ENCODE data around the gene EYA4. TPM values are rescaled to one million over a fixed set of nuclear protein-coding genes. Genes with fewer than 3 reads are reported as not detected.

Gene EYA4
- total RNA-seq, 2 experiments from 2014 or later: not detected

DNA sequence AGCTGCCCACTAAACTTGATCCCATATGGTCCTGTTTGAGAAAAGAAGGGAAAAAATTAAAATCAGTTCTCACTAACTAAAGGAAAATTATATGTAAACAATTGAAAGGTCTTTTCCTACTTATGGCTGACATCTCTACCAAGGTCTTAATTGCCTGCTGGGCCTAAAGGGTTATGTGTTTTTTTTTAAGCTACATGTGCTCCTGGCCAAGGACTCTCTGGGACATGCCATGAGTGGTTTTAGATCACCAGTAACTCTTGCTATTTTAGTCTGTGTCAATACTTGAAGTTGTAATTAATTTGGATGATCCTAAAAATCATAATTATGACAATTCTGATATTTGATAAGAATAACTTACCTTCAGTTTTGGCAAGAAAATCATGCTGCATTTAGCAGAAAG, 35.9 kb upstream of the EYA4 start:
- ChIA-PET POLR2A (no interaction called here), CTCF (no interaction called here)
- H3K27me3 ChIP-seq (ENCODE audit: control insufficient read depth in 1 of 2, insufficient read depth in 2 of 2, low read length in 2 of 2): no peaks in the 10 kb centered on the region
- peaks cover 0 to 3% of the 10 kb centered on the region in 2 experiments for H3K9me3 ChIP-seq (ENCODE audit: control insufficient read depth in 1 of 2, insufficient read depth in 1 of 2, low read length in 2 of 2)
- H3K4me3 ChIP-seq (ENCODE audit: low read length): no peak overlapping the region
- no peaks in the 10 kb centered on the region for H3K4me1 ChIP-seq (ENCODE audit: insufficient read depth, low read length)
- TF ChIP-seq, protein P1, sequence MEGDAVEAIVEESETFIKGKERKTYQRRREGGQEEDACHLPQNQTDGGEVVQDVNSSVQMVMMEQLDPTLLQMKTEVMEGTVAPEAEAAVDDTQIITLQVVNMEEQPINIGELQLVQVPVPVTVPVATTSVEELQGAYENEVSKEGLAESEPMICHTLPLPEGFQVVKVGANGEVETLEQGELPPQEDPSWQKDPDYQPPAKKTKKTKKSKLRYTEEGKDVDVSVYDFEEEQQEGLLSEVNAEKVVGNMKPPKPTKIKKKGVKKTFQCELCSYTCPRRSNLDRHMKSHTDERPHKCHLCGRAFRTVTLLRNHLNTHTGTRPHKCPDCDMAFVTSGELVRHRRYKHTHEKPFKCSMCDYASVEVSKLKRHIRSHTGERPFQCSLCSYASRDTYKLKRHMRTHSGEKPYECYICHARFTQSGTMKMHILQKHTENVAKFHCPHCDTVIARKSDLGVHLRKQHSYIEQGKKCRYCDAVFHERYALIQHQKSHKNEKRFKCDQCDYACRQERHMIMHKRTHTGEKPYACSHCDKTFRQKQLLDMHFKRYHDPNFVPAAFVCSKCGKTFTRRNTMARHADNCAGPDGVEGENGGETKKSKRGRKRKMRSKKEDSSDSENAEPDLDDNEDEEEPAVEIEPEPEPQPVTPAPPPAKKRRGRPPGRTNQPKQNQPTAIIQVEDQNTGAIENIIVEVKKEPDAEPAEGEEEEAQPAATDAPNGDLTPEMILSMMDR (IDR thresholded peaks at IDR 0.05): no peak
- Mint-ChIP-seq H3K9me3 (no peaks in the 10 kb centered on the region), H3K27ac (no peak overlapping the region), H3K4me1 (ENCODE audit: low read depth) (no peaks in the 10 kb centered on the region), H3K4me3 (no peak overlapping the region), H3K36me3 (ENCODE audit: low read depth) (no peaks in the 10 kb centered on the region), H3K27me3 (no peaks in the 10 kb centered on the region)
- H3K27ac ChIP-seq (ENCODE audit: low read depth in 1 of 2, low read length in 2 of 2): no peak overlapping the region
- DNase-seq: no peak
- H3K36me3 ChIP-seq (ENCODE audit: insufficient read depth, low read length): no peaks in the 10 kb centered on the region
- ATAC-seq (ENCODE audit: poor library complexity): no peak
- intact Hi-C loops (cut with DNase I, micrococcal nuclease): no loop called here

DNA sequence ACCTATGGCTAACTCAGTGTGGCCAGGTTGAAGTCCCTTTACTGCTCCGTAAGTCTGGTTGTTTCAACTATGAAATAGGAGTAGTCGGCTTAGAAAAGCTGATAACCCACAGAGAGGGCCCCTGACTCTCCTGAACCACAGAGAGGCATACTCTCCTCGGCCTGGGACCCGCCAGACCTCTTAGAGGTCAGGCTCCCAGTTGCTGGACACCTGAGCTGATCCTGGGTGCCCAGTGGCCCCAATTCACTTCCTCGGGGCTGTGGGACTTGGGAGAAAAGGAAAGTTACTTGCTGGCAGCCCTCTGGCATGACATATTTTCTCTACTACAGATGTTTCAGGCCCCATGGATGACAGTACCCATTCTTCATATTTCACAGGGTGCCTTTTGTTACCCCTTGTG, 34.2 kb upstream of the EYA4 start:
- Histone ChIP-seq H3K4me1 (ENCODE audit: insufficient read depth, low read length) (no peaks in the 10 kb centered on the region), H3K9me3 (ENCODE audit: control insufficient read depth in 1 of 2, insufficient read depth in 1 of 2, low read length in 2 of 2) (peaks cover 0 to 3% of the 10 kb centered on the region in 2 experiments), H3K36me3 (ENCODE audit: insufficient read depth, low read length) (no peaks in the 10 kb centered on the region), H3K27me3 (ENCODE audit: control insufficient read depth in 1 of 2, insufficient read depth in 2 of 2, low read length in 2 of 2) (no peaks in the 10 kb centered on the region), H3K4me3 (ENCODE audit: low read length) (no peak overlapping the region), H3K27ac (ENCODE audit: low read depth in 1 of 2, low read length in 2 of 2) (no peak overlapping the region)
- TF ChIP-seq, protein P1 (IDR thresholded peaks at IDR 0.05): no peak
- Mint-ChIP-seq H3K4me1 (ENCODE audit: low read depth) (no peaks in the 10 kb centered on the region), H3K27ac (no peak overlapping the region), H3K9me3 (no peaks in the 10 kb centered on the region), H3K4me3 (no peak overlapping the region), H3K36me3 (ENCODE audit: low read depth) (no peaks in the 10 kb centered on the region), H3K27me3 (peaks cover 1% of the 10 kb centered on the region)
- CTCF ChIA-PET: no interaction called here
- POLR2A ChIA-PET: no interaction called here
- DNase-seq (no peak), ATAC-seq (ENCODE audit: poor library complexity) (no peak)
- intact Hi-C loops (cut with DNase I, micrococcal nuclease): no loop called here

DNA sequence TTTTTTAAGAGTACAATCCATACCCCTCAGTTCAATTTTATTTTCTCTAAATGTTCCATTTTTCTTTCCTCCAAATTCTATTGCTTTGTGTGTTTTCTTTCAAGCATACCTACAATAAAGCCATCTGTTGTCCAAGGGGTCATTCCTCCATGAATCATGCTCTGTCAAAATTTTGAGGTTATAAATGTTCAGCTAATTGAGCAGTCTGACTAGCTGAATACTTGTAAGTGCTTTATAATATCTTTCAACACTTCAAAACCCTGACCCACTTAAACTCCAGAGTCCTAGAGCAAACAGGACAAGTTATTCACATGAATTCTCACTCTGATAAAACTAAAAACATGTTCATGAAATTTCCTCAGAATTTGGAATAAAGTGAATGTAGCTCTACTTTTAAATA, 33.4 kb upstream of the EYA4 start:
- Histone ChIP-seq H3K27ac (ENCODE audit: low read depth in 1 of 2, low read length in 2 of 2) (no peak overlapping the region), H3K4me3 (ENCODE audit: low read length) (no peak overlapping the region), H3K36me3 (ENCODE audit: insufficient read depth, low read length) (no peaks in the 10 kb centered on the region), H3K9me3 (ENCODE audit: control insufficient read depth in 1 of 2, insufficient read depth in 1 of 2, low read length in 2 of 2) (peaks cover 0 to 3% of the 10 kb centered on the region in 2 experiments), H3K27me3 (ENCODE audit: control insufficient read depth in 1 of 2, insufficient read depth in 2 of 2, low read length in 2 of 2) (no peaks in the 10 kb centered on the region), H3K4me1 (ENCODE audit: insufficient read depth, low read length) (no peaks in the 10 kb centered on the region)
- DNase-seq: no peak
- Mint-ChIP-seq H3K36me3 (ENCODE audit: low read depth) (no peaks in the 10 kb centered on the region), H3K4me3 (no peak overlapping the region), H3K9me3 (no peaks in the 10 kb centered on the region), H3K27me3 (peaks cover 4% of the 10 kb centered on the region), H3K27ac (no peak overlapping the region), H3K4me1 (ENCODE audit: low read depth) (no peaks in the 10 kb centered on the region)
- intact Hi-C loops (cut with DNase I, micrococcal nuclease): no loop called here
- no peak for ATAC-seq (ENCODE audit: poor library complexity)
- ChIA-PET CTCF (no interaction called here), POLR2A (no interaction called here)
- TF ChIP-seq, protein P1 (IDR thresholded peaks at IDR 0.05): no peak
